ENCODE results near the gene C6orf136.
"Not testable (repeated sequence)": the region's sequence is repeated elsewhere in the genome, so short reads cannot be mapped to it uniquely, and the experiment has no call there.

The C6orf136 gene

DNA sequence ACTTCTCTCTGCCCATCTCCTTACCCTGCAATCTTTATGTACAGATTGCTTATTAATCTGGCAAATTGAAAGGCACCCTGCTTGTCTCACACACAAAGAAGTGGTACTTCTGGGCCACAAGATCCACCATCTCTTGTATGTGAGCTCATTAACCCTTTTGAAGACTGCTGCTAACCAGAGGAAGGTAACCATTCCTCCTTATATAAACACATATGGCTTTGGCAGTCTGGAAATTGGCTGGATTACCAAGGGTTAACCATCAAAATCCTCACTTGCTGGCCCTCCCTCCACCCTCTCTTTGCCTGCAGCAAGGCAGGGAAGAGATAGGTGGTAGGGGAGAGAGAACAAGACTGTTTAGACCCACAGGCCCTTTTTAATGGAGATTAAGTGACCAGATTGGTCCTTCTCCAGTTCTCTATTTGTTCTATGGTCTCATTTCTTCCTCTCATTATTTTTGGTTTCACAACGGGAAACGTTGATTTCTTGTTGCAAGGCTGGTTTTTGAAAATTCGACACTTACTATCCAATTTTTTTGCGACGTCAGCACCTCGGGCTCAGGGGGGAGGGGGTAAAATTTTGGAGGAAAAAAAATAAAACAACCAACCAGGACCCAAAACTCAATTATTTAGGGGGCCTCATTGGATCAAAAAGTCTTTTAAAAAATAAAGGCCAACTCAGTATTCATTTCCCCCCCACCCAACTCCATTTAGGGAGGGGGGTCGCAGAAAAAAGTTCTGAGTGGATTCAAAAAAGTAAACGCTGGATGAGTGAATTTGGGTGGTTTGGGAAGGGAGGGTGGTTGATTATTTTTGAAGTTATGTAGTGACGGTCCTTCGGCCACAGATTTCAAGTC, 30.7 kb upstream of the C6orf136 start:
- DNase-seq: peak; percentile 23

DNA sequence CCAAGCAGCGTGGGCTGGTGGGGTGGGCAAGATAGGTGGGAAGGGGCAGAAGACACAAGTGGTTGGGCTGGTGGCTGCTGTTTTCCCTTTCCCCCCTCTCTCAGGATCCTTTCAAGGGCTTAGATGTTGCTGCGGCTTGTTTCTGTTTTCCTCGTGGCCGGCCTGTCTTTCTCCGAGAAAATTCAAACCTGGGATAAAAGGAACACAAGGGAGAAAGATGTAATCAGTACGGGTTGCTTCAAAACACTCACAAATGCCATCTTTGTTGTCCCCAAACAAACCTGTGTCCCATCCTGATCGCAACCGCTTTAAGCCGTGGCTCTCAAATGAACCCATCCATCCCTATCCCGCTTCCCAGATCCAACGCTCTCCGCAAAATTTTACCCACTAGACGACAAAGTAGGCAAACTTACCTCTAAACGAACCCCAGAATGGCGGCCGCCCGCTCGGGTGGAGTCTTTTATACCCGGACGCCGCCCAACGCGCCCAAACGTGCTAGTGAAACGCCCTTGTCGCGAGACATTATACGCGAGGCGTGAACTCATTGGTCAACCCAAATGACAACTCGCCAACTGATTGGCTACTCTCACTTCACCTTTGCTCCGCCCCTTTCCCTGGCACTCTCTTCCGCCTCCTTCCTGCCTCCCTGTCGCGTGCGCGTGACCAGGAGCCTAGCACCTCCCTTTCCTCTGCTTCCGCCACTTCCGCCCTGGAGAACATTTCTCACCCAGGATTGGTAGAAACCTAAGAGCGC, 29.9 kb upstream of the C6orf136 start, which contains the start of gene PPP1R10:
PPP1R10 (minus strand) TSS at position 433 of the 754 bp plus-strand sequence. CDS start 7,299 bp downstream, outside the sequence.
- DNase-seq: peak; percentile 99

DNA sequence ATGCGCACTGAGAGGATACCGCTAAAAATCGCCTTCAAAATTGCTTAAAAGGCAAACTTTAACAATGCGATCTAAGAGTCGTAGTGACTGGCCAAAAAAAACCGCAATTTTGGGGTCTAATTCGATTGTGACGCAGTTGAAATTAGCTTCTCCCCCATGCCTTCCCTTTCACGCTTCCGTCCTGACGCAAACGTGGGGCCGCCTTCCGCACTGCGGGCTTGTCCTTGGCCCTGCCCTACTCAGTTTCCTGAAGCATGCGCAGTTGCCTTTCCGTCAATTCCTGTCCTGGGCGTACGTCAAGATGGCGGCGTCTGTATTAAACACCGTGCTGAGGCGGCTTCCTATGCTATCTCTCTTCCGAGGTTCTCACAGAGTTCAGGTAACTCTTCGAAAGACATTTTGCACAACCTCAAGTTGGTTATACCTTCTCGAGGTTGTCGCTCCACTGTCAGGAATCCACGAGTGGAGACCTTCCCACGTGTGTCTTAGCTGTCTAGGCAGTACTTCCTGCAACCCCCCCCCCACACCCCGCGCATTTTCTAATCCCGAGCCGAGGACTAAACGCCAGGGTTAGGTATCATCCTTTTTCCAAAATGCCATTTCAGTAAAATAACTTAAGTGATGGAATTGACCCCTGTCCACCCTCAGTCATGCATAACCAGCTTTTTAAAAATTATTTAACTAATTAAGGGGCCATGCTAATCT, 29.2 kb upstream of the C6orf136 start, which contains the start of gene MRPS18B:
MRPS18B (plus strand) TSS at position 276 of the 705 bp plus-strand sequence; CDS start at position 302, 26 bp downstream.
- peak; percentile 98 for DNase-seq

DNA sequence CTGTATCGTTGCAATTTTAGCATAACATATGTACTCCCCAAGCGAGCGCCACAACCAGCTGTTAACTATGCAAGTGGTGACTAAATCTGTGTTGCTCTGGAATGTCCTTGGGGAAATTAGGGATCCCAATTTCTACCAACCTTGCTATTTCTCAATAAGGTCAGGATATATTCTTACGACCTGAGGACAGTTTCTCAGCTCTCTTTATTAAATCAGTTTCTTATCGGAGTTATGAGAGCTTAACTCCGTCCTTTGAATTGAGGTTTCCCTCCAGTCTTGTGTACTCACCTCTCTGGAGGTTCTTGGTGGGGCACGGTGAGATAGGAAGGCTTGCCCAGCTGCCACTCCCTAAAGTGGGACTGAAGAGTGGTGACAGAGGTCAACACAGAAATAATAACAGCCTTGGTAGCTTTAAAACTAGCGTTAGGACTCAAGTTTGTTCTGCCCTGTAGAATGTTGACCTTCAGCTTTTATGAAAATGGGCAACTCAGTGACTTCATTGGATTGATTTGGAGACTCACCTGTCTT, 28.6 kb upstream of the C6orf136 start:
- DNase-seq: no peak

DNA sequence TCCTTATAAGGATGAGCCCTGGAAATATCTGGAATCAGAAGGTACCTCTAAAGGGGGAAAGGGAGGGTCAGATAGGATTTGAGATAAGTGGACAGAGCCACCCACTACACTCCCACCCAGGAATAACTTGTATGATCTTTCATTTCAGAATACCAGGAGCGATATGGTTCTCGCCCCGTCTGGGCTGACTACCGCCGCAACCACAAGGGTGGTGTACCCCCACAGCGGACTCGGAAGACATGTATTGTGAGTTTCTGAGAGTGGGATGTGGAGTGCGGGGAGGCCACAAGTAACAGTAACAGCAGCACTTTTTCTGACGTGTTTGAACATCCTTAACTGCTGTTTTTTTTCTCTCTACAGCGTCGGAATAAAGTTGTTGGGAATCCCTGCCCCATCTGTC, 27.4 kb upstream of the C6orf136 start:
- DNase-seq: no peak

DNA sequence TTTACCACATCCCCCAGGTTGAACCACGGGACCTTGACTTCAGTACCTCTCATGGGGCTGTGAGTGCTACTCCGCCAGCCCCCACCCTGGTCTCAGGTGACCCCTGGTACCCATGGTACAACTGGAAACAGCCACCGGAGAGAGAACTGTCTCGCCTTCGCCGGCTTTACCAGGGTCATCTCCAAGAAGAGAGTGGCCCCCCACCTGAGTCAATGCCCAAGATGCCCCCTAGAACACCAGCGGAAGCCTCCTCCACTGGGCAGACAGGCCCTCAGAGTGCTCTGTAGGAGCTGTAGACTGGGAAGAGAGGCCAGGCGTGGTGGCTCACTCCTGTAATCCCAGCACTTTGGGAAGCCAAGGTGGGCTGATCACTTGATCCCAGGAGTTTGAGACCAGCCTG, 21.4 kb upstream of the C6orf136 start:
- DNase-seq: no peak

DNA sequence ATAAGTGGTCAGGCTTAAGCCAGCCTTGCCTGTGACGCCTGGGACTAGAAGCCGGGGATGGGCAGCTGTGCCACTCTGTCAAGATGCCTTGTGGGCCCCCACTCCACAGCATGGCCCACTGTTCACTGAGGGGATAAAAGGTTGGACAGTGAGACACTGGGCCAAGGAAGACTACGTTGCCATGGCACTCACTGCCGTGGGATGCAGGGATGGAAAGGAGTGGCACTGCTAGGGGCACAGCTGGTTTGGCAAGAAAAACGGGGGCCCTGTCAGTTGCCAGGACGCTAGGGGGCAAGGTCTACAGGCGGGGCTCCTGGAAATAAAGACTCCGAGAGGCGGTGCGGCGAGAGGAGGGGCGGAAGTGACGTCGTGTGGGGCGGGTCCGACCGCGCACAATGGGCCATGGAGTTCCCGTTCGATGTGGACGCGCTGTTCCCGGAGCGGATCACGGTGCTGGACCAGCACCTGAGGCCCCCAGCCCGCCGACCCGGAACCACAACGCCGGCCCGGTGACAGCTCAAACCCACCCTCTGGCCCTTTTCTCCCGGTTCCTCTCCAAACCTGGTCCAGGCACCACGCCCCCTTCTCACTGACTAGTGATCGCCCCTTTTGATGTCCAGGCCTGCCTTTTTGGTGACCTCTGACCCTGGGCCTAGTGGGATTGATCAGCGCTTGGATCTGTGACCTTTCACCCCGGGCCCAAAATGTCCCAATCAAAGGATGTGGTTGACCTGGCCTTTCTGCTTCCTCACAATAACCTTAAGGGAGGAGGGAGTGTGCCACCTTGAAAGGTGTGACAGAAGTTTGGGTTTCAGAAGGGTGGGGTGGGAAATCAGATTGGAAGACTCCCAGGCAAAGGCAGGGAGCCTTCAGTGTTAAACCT, 20.2 kb upstream of the C6orf136 start, which contains the start of gene ATAT1:
ATAT1 (plus strand) TSS at position 391 of the 883 bp plus-strand sequence.
- peak; percentile 90 for DNase-seq

DNA sequence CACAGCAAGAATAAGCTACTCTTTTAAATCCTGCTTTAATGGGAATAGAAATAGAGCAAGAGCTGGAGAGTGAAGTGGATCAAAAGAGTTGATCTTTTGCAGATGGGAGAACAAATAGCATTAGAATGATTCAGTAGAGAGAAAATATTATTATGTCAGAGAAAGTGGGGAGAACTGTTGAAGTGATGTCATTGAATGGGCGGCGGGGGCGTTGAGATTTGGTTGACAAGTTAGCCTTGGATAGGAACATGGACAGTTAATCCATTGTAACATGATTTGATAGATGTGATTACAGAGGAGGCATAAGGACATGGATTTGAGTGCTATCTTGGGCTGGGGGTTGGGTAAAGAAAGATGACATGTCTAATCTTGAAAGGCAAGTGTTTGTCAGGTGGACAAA, 11.1 kb upstream of the C6orf136 start:
- no peak for DNase-seq

DNA sequence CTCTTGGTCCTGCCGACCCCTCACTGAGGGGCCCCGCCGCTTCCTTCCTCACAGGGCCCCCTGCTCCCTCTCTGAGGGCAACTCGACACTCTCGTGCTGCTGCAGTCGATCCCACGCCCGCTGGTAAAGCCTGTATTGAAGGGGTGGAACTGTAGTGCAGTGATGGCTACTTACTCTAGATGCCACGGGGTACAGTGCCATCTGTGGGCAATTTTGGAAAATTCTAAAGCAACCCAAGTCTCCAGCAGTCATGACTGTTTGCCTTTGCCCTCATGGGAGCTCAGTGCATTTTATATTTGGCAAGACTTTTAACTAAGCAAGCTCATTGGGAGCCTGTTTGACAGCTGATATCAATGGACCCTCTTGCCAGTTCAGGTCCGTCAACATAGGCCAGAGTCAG, 6.5 kb upstream of the C6orf136 start:
- no peak for DNase-seq

DNA sequence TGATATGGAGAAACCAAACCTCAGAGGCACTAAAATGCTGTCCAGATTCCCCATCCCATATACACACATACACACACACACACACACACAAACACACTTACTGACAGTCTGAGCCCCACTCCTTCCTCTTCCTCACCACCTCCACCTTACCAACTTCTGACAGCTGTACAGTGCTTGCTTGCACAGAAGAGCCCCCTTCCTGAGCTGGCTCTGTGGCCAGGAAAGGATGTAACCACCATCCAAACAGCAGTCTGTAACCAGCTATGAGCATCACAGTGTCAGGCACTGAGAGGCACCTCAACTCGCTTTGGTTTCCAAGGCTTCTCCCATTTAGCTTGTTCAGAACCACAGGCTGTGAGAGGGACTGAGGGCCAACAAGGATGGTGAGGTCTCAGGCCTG, 5.9 kb upstream of the C6orf136 start:
- DNase-seq: no peak

DNA sequence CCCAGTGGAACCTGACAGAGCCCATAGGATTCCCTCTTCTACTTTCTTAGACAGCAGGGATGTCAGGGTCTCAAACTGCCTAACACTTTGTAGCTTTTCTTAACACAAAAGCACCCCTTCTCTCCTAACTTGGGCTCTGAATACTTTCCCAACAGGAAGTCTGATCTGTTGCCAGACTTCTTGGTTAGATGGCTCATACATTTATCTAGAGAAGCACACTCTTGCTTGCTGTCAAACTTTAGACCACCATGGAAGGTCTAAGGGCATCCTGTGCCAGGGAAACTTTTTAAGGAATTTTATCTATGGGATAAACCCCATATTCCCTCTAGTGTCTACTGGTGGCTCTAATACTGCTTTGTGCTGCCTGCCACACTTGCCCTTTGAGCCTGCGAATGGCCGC, 3.3 kb upstream of the C6orf136 start:
- no peak for DNase-seq

DNA sequence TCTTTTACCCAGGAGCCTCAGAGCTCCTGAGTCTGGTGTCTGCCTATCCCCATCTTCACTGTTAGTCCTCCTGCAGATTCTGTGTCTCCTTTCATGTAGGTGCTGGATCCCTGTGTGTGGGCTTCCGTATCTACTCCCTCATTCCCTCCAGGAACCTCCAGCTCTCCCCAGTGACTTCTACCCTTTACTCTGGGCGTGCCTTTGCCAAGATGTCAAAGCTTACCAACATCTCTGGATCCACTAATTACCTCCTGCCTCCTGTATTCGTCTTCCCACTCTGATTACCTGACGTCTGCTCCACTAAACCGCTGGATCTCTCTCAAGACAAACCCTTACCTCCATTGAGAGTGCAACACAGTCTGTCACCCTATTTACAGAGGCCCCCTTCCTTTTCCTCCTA, 2.2 kb upstream of the C6orf136 start:
- DNase-seq: no peak

DNA sequence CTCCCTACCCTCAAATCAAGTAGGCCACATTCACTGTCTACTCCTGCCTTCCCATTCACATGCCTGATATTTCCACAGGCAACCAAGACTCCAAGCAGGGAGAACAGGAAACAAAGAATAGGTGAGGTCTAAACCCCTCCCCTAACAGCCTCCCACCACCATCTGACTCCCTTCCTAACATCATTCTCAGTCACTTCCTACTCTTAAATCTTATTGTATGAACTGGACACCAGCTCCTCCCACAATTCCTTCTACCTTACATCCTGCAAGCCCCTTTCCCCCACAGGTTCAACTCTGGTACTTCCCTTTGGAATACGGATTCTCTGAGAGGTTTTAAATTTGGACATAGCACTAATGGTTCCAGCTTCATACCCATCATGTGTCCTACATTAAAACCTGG, 944 bp upstream of the C6orf136 start:
- DNase-seq: no peak

DNA sequence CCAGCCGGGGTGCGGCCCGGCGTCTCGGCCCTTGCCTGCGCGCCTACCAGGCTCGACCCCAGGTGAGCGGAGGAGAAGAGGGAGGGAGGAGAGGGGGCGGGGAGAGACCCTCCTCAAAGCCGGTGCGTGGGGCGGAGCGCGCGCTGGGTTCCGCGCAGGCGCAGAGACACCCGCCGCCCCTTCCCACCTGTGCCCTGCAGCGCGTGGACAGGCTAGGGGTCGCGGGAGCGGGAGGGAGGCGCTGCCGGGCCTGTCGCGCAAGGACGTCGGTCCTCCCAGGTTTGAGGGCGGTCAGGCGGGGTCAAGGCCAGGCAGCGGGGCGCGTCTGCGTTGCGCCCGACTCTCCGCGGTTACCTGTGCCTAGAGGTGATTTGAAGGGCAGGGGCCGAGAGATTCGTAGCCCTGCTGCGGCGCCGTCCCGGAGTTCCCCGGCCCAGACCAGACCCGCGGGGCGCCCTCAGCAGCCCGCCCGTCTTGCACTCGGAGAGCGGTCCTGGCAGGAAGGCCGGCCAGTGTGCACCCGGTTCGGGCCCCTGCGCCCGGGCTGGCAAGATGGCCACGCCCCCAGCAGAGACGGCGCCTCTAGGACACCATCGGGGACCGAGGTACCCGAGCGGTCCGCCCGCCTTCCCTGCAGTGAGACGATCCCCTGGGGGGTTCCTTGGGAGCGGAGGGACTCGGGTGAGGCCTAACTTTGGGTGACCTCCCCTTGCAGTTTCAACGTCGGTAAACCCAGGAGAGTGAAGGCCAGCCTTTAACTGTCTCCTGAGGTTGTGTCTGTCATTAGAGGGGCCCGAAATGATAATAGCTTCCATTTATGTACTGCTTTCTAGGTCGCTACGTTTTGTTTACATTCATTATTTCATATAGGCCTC, 546 bp downstream of the C6orf136 start:
- DNase-seq: peak; percentile 80

DNA sequence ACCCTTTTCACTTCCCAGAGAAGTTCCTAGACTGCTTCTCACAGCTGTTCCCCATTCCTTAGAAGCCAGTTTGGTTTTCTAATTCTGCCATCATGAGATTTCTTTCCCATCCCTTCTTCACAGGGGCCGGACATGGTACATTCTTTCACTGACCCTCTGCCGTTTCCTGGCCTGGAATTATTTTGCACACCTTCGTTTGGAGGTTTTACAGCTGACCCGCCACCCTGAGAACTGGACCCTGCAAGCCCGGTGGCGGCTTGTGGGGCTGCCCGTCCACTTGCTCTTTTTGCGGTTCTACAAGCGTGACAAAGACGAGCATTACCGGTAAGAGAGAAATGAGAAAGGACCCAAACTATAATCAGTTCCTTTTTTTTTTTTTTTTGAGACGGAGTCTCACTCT, 4.2 kb downstream of the C6orf136 start:
- no peak for DNase-seq

DNA sequence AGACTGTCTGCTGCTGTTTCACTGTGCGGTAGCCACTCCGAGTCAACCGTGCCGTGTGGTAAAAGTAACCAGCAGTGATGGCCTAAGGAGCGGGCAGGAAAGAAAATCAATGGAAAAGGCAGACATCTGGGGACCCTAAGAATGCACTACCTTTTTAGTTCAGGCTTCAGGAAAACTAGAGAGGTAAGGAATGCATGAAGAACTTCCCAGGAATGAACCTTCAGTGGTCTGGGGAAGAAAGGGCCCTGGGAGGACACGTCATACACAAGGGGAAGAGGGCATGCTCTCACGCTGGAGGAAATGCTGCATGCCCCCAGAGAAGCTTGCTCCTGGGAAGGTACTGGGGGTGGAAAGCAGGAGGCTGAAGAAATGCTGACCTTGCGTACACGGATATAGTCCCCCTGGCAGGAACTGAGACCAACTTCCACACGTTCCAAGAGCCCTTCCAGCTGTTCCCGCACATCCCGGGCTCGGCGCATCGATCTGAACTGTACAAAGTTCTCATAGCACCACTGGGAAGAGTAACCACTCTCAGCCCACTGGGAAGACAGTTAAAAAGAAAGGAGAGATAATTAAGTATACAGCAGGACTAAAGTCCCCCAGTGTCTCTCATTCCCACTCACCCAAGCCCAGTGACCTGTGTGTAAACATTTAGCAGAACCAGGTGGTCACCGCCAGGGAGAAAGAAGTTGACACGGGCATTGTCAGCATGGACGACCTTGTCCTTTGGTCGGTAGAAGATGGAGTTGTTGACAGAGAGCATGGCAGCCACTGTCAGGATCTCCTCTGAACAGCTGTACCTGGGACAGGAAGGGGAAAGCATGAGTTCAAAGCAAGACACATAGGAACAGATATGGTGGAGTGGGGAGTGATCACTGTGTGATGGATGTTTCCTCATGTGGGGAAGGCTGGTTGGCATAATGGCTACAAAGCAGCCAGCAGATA, 8.1 kb downstream of the C6orf136 start:
- DNase-seq: no peak

DNA sequence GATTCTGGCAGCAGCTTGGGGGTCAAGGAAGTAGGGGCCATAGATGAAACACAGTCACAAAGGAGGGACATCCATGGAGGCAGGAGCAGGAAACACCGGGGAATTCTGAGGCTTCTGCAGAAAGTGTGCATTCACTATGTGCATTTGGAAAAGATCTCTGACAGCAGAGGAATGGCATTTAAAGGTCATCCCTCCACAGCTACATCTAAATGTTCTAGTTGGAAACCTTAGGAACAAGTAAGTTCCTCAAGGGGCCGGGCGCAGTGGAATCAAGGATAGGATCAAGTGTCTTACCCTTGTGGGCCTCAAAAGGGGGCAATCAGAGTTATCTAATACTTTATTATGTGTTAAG, 8.8 kb downstream of the C6orf136 start:
- no peak for DNase-seq

DNA sequence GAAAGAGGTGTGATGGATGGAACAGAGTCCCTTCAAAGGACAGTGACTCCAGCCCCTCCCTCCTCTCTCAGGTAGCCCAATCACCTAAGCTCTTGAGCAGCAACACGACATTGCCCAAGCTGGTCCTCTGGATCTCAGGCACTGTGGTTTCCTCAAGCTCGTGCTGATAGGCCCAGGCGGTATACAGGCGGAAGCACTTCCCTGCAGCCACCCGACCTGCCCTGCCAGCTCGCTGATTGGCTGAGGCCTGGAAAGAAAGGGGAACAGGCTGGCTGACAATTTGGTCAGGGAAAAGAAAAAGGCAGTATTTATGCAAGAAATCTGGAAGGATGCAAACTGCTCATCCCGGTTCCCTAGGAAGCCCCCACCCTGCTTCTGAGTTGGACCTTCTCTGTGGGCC, 9.6 kb downstream of the C6orf136 start:
- no peak for DNase-seq

DNA sequence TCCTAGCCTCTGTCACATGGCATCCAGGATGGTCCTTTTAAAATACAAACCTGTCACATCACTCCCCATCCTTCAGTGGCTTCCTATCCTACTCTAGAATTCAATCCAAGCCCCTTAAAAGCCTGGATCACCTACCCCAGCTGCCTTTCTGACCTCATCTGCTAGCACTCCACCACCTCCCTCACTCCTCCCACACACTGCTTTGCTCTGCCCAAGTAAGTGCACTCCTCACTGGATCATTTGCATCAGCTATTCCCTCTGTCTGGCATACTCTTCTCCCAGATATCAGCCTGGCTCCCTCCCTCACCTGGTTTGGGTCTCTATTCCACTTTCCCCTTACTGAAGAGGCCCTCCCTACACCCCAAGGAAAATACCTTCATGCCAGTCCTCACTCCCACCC, 10.5 kb downstream of the C6orf136 start:
- no peak for DNase-seq

DNA sequence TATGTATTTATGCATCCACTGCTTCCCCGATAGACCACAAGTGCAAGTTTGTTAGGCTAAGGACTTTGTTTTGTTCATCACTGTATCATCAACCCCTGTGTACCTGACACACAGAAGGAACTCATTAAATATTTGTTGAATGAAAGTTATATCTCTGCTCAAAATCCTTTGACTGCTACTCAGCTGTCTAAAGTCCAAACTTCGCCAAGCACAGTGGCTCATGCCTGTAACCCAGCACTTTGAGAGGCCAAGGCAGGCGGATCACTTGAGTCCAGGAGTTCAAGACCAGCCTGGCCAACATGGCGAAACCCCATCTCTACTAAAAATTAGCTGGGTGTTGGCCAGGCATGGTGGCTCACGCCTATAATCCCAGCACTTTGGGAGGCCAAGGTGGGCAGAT, 11.0 kb downstream of the C6orf136 start:
- not testable (repeated sequence) for DNase-seq

All from midbrain (tissue), 1 donor.